ENCODE measurements around the gene AXDND1.

- TF ChIP-seq CTCF (IDR thresholded peaks at IDR 0.05) (no peak), POLR2AphosphoS5 (IDR thresholded peaks at IDR 0.05; ENCODE audit: low read depth, low read length) (no peak)
These were observed 108.9 kb downstream of the AXDND1 start for GRCh38 chr1:179474713-179475112.
